ENCODE measurements around the gene KIAA1549.

GRCh38 chr7:138816650-138817049 is 164.5 kb downstream of the KIAA1549 start:
- TF ChIP-seq ZNF274 (IDR thresholded peaks at IDR 0.05; ENCODE audit: borderline replicate concordance, extremely low read depth, low read length) (no peak), EZH2 (IDR thresholded peaks at IDR 0.05; ENCODE audit: low read depth, low read length, severe bottlenecking) (no peak), CTCF (IDR thresholded peaks at IDR 0.05; ENCODE audit: control extremely low read depth in 1 of 3, insufficient read depth in 1 of 3, low read depth in 1 of 3, low read length in 3 of 3) (no peak), POLR2AphosphoS5 (IDR thresholded peaks at IDR 0.05; ENCODE audit: low read depth, low read length) (no peak), CEBPB (IDR thresholded peaks at IDR 0.05; ENCODE audit: low read depth, low read length) (no peak), USF2 (IDR thresholded peaks at IDR 0.05; ENCODE audit: low read length) (no peak), EGR1 (IDR thresholded peaks at IDR 0.05; ENCODE audit: borderline replicate concordance, low read depth, low read length) (no peak), TAF1 (IDR thresholded peaks at IDR 0.05; ENCODE audit: low read depth, low read length) (no peak), CHD2 (IDR thresholded peaks at IDR 0.05; ENCODE audit: low read length) (no peak), RAD21 (IDR thresholded peaks at IDR 0.05 in 1 of 2, conservative IDR thresholded peaks at IDR 0.05 in 1 of 2; ENCODE audit: low read depth in 2 of 2, low read length in 2 of 2) (no peak), YY1 (IDR thresholded peaks at IDR 0.05; ENCODE audit: low read depth, low read length) (no peak)

Measured in H1 (cell line).